Measurements from ENCODE around the gene EPHA6. TPM values are rescaled to one million over a fixed set of nuclear protein-coding genes. Genes with fewer than 3 reads are reported as not detected.

Gene EPHA6
- polyA plus RNA-seq, 2 donors: 0.20 to 0.38 TPM

- Histone ChIP-seq H3K27me3 (ENCODE audit: control insufficient read depth in 1 of 2, insufficient read depth in 2 of 2, low read length in 2 of 2) (no peaks in the 10 kb centered on the region), H3K36me3 (ENCODE audit: control insufficient read depth in 2 of 2, insufficient read depth in 2 of 2, low read length in 1 of 2) (no peaks in the 10 kb centered on the region), H3K4me3 (ENCODE audit: low read depth in 1 of 2, low read length in 2 of 2) (no peak overlapping the region), H3K9me3 (ENCODE audit: control insufficient read depth in 2 of 2, insufficient read depth in 1 of 2, low read depth in 1 of 2, low read length in 1 of 2) (no peaks in the 10 kb centered on the region), H3K27ac (ENCODE audit: low read depth in 2 of 2, low read length in 1 of 2) (no peak overlapping the region), H3K4me1 (ENCODE audit: control insufficient read depth in 2 of 2, insufficient read depth in 2 of 2, low read length in 1 of 2) (no peaks in the 10 kb centered on the region)
- WGBS, 2 donors: 96 to 97% methylated on average over 3 of the region's 3 CpGs
Observed at GRCh38 chr3:97772926-97773325, 958.5 kb downstream of the EPHA6 start.

- Histone ChIP-seq H3K27me3 (ENCODE audit: control insufficient read depth in 1 of 2, insufficient read depth in 2 of 2, low read length in 2 of 2) (no peaks in the 10 kb centered on the region), H3K4me1 (ENCODE audit: control insufficient read depth in 2 of 2, insufficient read depth in 2 of 2, low read length in 1 of 2) (no peaks in the 10 kb centered on the region), H3K27ac (ENCODE audit: low read depth in 2 of 2, low read length in 1 of 2) (no peak overlapping the region), H3K9me3 (ENCODE audit: control insufficient read depth in 2 of 2, insufficient read depth in 1 of 2, low read depth in 1 of 2, low read length in 1 of 2) (no peaks in the 10 kb centered on the region), H3K4me3 (ENCODE audit: low read depth in 1 of 2, low read length in 2 of 2) (no peak overlapping the region), H3K36me3 (ENCODE audit: control insufficient read depth in 2 of 2, insufficient read depth in 2 of 2, low read length in 1 of 2) (no peaks in the 10 kb centered on the region)
Observed at GRCh38 chr3:97778152-97778551, 963.8 kb downstream of the EPHA6 start.

- Histone ChIP-seq H3K27ac (ENCODE audit: low read depth in 2 of 2, low read length in 1 of 2) (no peak overlapping the region), H3K9me3 (ENCODE audit: control insufficient read depth in 2 of 2, insufficient read depth in 1 of 2, low read depth in 1 of 2, low read length in 1 of 2) (no peaks in the 10 kb centered on the region), H3K4me1 (ENCODE audit: control insufficient read depth in 2 of 2, insufficient read depth in 2 of 2, low read length in 1 of 2) (no peaks in the 10 kb centered on the region), H3K36me3 (ENCODE audit: control insufficient read depth in 2 of 2, insufficient read depth in 2 of 2, low read length in 1 of 2) (no peaks in the 10 kb centered on the region), H3K4me3 (ENCODE audit: low read depth in 1 of 2, low read length in 2 of 2) (no peak overlapping the region), H3K27me3 (ENCODE audit: control insufficient read depth in 1 of 2, insufficient read depth in 2 of 2, low read length in 2 of 2) (no peaks in the 10 kb centered on the region)
Observed at GRCh38 chr3:97793420-97794019, 979.1 kb downstream of the EPHA6 start.

- Histone ChIP-seq H3K36me3 (ENCODE audit: control insufficient read depth in 2 of 2, insufficient read depth in 2 of 2, low read length in 1 of 2) (no peaks in the 10 kb centered on the region), H3K4me1 (ENCODE audit: control insufficient read depth in 2 of 2, insufficient read depth in 2 of 2, low read length in 1 of 2) (no peaks in the 10 kb centered on the region), H3K27me3 (ENCODE audit: control insufficient read depth in 1 of 2, insufficient read depth in 2 of 2, low read length in 2 of 2) (no peaks in the 10 kb centered on the region), H3K4me3 (ENCODE audit: low read depth in 1 of 2, low read length in 2 of 2) (no peak overlapping the region), H3K9me3 (ENCODE audit: control insufficient read depth in 2 of 2, insufficient read depth in 1 of 2, low read depth in 1 of 2, low read length in 1 of 2) (no peaks in the 10 kb centered on the region), H3K27ac (ENCODE audit: low read depth in 2 of 2, low read length in 1 of 2) (no peak overlapping the region)
- 92% methylated on average over 4 of the region's 4 CpGs for WGBS, 2 donors
Observed at GRCh38 chr3:97795951-97796350, 981.6 kb downstream of the EPHA6 start.
